ENCODE measurements around the gene ARHGAP29.

DNA sequence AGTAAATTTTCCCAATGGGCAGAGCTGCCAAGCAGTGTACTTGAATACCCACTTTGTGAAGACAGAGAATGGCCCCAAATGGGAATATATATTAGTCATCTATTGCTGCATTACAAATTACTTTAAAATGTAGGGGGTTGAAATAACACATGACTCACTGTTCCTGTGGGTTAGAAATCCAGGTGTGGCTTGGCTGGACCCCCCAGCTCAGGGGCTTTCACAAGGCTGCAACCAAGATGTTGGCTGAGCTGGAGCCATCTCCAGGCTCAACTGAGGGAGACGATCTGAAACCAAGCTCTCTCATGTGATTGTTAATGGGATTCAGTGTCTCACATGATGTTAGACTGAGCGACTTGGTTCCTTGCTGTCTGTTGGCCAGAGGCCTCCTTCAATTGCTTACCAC lies 33.4 kb upstream of the ARHGAP29 start:
- TF ChIP-seq EZH2phosphoT487 (IDR thresholded peaks at IDR 0.05; ENCODE audit: borderline replicate concordance), result no peak
- TF ChIP-seq, protein P1, sequence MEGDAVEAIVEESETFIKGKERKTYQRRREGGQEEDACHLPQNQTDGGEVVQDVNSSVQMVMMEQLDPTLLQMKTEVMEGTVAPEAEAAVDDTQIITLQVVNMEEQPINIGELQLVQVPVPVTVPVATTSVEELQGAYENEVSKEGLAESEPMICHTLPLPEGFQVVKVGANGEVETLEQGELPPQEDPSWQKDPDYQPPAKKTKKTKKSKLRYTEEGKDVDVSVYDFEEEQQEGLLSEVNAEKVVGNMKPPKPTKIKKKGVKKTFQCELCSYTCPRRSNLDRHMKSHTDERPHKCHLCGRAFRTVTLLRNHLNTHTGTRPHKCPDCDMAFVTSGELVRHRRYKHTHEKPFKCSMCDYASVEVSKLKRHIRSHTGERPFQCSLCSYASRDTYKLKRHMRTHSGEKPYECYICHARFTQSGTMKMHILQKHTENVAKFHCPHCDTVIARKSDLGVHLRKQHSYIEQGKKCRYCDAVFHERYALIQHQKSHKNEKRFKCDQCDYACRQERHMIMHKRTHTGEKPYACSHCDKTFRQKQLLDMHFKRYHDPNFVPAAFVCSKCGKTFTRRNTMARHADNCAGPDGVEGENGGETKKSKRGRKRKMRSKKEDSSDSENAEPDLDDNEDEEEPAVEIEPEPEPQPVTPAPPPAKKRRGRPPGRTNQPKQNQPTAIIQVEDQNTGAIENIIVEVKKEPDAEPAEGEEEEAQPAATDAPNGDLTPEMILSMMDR (conservative IDR thresholded peaks at IDR 0.05; ENCODE audit: low read length), result no peak

All from Loucy (cell line).